ENCODE measurements around the gene ERVFRD-1. TPM values are rescaled to one million over a fixed set of nuclear protein-coding genes. Genes with fewer than 3 reads are reported as not detected.

Gene ERVFRD-1, protein sequence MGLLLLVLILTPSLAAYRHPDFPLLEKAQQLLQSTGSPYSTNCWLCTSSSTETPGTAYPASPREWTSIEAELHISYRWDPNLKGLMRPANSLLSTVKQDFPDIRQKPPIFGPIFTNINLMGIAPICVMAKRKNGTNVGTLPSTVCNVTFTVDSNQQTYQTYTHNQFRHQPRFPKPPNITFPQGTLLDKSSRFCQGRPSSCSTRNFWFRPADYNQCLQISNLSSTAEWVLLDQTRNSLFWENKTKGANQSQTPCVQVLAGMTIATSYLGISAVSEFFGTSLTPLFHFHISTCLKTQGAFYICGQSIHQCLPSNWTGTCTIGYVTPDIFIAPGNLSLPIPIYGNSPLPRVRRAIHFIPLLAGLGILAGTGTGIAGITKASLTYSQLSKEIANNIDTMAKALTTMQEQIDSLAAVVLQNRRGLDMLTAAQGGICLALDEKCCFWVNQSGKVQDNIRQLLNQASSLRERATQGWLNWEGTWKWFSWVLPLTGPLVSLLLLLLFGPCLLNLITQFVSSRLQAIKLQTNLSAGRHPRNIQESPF
- total RNA-seq = not detected in 2 replicates

DNA sequence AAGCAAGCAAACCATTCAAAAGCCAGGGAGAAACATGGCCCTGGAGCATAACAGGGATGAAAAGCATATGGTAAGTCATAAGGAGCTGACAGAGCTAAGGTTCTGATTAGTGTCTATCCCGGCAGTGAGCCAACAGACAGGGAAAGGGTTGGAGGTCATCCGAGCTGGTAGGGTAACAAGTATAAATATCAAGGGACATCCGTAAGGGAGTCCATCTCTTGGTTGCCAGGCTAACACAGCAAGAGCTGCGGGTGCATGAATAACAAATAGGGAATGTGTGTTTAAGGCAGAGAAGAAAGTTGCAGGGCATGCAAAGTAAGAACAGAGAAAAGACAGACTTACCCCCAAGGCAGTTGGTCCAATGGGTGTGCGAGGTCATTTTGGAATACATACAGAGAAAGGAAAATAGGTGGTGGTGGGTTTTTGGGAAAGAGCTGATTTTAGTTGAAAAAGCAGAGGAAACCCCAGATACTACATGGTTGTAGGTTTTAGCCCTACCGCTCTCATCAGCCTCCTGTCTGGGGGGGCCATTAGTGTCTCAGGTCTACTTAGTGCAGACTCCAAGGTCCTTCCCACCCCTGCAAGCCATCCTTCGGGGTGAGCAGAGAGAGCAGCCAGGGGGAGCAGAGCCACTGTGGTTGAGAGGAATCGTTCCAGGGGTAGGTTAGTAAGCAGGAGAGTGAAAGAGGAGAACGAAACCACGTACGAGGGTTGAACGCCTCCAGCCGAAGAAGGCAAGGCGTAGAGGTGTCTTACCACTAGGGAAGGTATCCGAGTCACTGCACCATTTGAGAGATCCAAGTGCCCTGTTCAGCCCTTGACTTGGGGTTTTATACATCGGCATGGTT is at the start of gene ERVFRD-1:
TSS of gene ERVFRD-1 (minus strand) at position 805 of the 848 bp plus-strand sequence. CDS start 6,415 bp downstream, outside the sequence.

DNA sequence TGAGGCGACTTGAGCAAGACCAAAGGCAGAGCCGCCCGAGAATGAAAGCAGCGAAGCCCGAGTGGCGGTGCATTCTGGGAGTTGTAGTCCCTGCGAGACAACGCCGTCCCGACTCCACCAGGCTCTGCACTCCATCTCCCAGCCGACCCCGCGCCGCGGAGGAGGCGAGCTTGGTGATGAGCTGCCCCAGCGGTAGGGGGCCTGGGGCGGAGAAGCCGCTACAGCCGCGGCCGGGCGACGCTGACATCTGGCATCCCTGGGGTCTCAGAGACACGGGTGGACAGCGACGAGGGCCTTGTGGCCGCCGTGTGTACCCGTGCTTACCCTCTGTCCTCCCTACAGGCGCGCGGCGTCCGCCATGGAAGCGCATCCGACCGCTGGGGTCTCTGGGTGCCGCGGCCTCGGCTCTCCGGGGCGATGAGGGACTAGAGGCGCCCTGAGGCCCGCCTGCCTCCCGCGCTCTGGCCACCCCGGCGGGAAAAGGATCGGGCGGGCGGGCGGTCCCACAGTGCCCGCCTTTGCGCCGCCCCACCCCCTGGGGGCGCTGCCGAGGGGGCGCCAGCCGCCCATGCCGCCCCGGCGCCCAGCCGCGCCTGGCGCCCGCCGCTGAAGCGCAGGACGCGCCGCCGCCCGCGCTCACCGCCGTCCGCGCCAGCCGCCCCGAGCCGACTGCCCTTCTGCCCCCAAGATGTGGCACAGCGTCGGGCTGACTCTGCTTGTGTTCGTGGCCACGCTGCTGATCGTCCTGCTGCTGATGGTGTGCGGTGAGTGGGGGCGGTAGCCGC is 17.7 kb downstream of the ERVFRD-1 start, which contains the start of gene SMIM13:
TSS of gene SMIM13 (plus strand) at position 209 of the 785 bp plus-strand sequence. CDS start at position 689, 480 bp downstream.

Other genes with a start within 250 kb of the ERVFRD-1 start
- not detected in 2 replicates for gene GCM2, start 229.7 kb downstream of the ERVFRD-1 start, total RNA-seq
- 0.33 and 0.38 TPM in 2 replicates for gene SYCP2L, start 224.7 kb downstream of the ERVFRD-1 start, total RNA-seq
- under 0.01 and 1.3 TPM in 2 replicates for gene ELOVL2, start 67.4 kb downstream of the ERVFRD-1 start, total RNA-seq
- gene SMIM13, start 17.9 kb downstream of the ERVFRD-1 start, total RNA-seq = 6.8 and 9.8 TPM in 2 replicates
- gene NEDD9, start 120.9 kb upstream of the ERVFRD-1 start, total RNA-seq = 18.7 and 31.8 TPM in 2 replicates